Esophagus squamous epithelium (tissue), 5 donors: ENCODE measurements around the gene TBC1D17. TPM values are rescaled to one million over a fixed set of nuclear protein-coding genes. Genes with fewer than 3 reads are reported as not detected.
A peak's percentile ranks its signal among the peaks of the same experiment; 100 is the strongest.

Experiments
- DNase-seq: peaks from one replicate; lab custom pipeline; 2025; lab: John Stamatoyannopoulos, UW
- H3K27ac ChIP-seq, 4 donors: fragments of 200-600 bp; sonication (generic); one replicate each; pipeline ENCODE4 v1.5.1; 2016 to 2019; ENCODE audit warnings: mild to moderate bottlenecking in 1 of 4
- H3K27me3 ChIP-seq, 4 donors: fragments of 200-600 bp; sonication (generic); 1 replicate in 3 of 4; 2 replicates in 1 of 4; pipeline versions ENCODE4 v1.5.1 to v1.6.0; 2017 to 2021; ENCODE audit warnings: antibody characterized with exemption in 1 of 4
- H3K36me3 ChIP-seq, 3 donors: fragments of 200-600 bp; sonication (generic); one replicate each; pipeline ENCODE4 v1.5.1; 2016 to 2019
- H3K4me1 ChIP-seq, 3 donors: fragments of 200-600 bp; sonication (generic); one replicate each; pipeline ENCODE4 v1.5.1; 2017 to 2019
- H3K4me3 ChIP-seq, 4 donors: fragments of 200-600 bp; sonication (generic); 1 replicate in 3 of 4; 2 replicates in 1 of 4; pipeline ENCODE4 v1.5.1; 2016 to 2019; ENCODE audit warnings: mild to moderate bottlenecking in 2 of 4, moderate library complexity in 1 of 4
- H3K9me3 ChIP-seq, 3 donors: fragments of 200-600 bp; sonication (generic); one replicate each; pipeline ENCODE4 v1.5.1; 2016 to 2019
- CTCF ChIP-seq, 6 experiments: fragments of 450-650 bp in 4 of 6; fragments of 200-600 bp in 2 of 6; sonication (generic) in 2 of 6; IDR thresholded peaks; one replicate each; pipeline ENCODE4 v1.5.1; 2016 to 2019; ENCODE audit warnings: antibody characterized with exemption in 6 of 6, mild to moderate bottlenecking in 4 of 6, moderate library complexity in 4 of 6
- POLR2A ChIP-seq, 4 donors: fragments of 450-650 bp; IDR thresholded peaks; one replicate each; pipeline ENCODE4 v1.6.1; 2017; ENCODE audit warnings: antibody characterized with exemption in 4 of 4, mild to moderate bottlenecking in 4 of 4, moderate library complexity in 3 of 4
- WGBS, 2 donors: methylation state at CpG; one replicate each; pipeline ENCODE4 v1.1.5; 2018; 5-methylcytosine and 5-hydroxymethylcytosine counted together
- intact Hi-C: fragments of 100-400 bp; cut with DNase I; formaldehyde crosslinking; loops from one replicate; pipeline ENCODE4 v1.15.0; 2022
- total RNA-seq, 4 donors: library from RNA; depleted of rRNA; stranded (reverse); fragments of >200 nt; gene quantifications; one replicate each; pipeline ENCODE4 v1.1.0, GENCODE V29; 2016
- donor health status: DM: yes; HTN: yes; CAD: no.

The TBC1D17 gene
- total RNA-seq, 4 donors from 2014 or later: 6.7 to 25.9 (median 16.9) TPM

- H3K36me3 ChIP-seq: no peaks in the 10 kb centered on the region
- no peak overlapping the region for H3K4me3 ChIP-seq
- intact Hi-C loops: no loop called here
- TF ChIP-seq CTCF (IDR thresholded peaks at IDR 0.05) (no peak), POLR2A (IDR thresholded peaks at IDR 0.05) (no peak)
- peaks cover 0 to 21% (median 0%) of the 10 kb centered on the region in 4 donors for H3K27me3 ChIP-seq
- DNase-seq: no peak
- H3K27ac ChIP-seq: no peak overlapping the region
- peaks cover 10 to 36% (median 16%) of the 10 kb centered on the region in 3 donors for H3K4me1 ChIP-seq
- 78 to 87% methylated on average over 8 to 11 of the region's 17 CpGs for WGBS, 2 donors
- no peaks in the 10 kb centered on the region for H3K9me3 ChIP-seq
These were observed 17.5 kb downstream of the TBC1D17 start for GRCh38 chr19:49894879-49895565.

DNA sequence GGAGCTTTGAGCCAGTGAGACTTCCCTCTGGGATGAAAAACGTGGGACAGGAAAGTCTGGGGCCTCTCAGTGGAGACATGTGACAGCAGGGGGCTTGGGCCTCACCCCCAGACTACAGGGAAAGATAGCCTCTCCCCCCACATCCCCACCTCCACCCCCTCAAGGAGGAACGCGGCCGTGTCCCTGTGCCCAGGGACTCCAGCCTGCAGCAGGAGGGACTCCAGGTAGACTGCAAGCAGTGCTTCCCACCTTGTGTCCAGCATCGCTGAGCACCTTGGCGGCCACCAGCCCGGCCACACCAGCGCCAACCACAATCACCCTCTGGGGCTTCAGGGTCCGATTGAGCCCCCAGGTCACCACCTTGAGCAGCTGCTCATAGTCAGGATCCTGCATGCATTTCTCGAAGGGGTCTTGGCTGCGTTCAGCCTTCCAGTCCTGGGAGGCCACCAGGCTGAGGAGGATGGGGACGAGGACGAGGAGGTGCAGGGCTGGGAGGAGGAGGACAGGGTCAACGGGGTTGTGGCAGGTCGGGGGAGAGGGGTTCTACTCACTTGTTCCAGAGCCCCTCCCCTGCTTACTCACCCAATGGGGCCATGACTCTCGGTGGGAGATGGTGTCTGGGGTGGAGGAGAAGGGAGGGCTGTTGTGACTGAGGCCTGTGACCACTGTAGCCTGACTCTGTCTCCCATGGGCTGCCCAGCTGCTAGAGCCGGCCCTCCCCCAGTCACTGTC, 18.2 kb downstream of the TBC1D17 start:
- Histone ChIP-seq H3K4me1 (peaks cover 3 to 29% (median 9%) of the 10 kb centered on the region in 3 donors), H3K9me3 (no peaks in the 10 kb centered on the region), H3K27me3 (peaks cover 0 to 14% (median 0%) of the 10 kb centered on the region in 4 donors), H3K4me3 (no peak overlapping the region), H3K27ac (no peak overlapping the region), H3K36me3 (no peaks in the 10 kb centered on the region)
- WGBS, 2 donors: 15 to 83% methylated on average over 1 to 3 of the region's 17 CpGs
- DNase-seq: no peak
- TF ChIP-seq POLR2A (IDR thresholded peaks at IDR 0.05) (no peak), CTCF (IDR thresholded peaks at IDR 0.05) (no peak)
- intact Hi-C loops: no loop called here

DNA sequence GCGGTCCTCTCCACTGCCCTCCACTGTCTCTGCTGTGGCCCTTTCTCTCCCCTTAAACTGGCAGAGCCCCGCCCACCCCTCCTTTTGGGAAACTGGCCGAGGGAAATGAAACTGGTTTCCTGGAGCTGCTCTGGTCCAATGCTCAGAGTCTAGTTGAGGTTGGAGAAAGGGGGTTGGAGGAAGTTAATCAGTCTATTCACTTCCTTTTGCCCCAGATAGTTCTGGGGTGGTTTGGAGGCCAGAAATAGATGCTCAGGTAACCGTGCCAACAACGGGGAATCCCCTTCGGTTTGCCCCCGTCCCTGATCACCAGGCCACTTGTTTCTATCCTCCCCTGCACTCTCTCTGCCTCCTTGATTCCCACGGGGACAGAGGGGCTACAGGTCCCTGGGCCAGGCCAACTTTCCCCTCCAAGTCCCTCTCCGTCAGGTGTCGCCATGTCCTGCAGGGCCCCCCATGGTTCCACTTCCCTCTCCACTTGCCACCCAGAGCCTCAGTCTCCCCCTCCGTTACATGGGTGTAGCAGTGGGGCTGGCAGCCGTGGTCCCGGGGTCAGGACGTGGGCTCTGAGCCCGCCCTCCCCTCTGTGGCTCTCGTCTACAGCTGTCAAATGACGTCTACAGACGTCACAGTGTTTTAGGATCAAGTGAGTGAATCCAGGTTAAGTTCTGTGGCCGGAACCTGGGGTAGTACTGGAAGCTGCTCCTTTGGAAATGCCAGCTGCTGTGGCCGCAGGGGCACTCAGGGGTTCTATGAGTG, 19.5 kb downstream of the TBC1D17 start, which contains the start of gene IL4I1:
IL4I1 (minus strand) TSS at position 25 of the 759 bp plus-strand sequence. CDS start 727 bp downstream, outside the sequence.
- intact Hi-C loops: no loop called here
- no peak for TF ChIP-seq CTCF (IDR thresholded peaks at IDR 0.05)
- no peak for TF ChIP-seq POLR2A (IDR thresholded peaks at IDR 0.05)
- H3K4me3 ChIP-seq: peak within 1 kb of the TSS in 1 of 4 donors; percentile 43
- no peaks in the 10 kb centered on the region for H3K36me3 ChIP-seq
- peaks cover 0 to 7% (median 0%) of the 10 kb centered on the region in 4 donors for H3K27me3 ChIP-seq
- peak within 1 kb of the TSS in 3 of 4 donors; percentile 26 to 75 (median 59) for H3K27ac ChIP-seq
- 25 to 31% methylated on average over 8 to 13 of the region's 20 CpGs for WGBS, 2 donors
- peaks cover 3 to 24% (median 9%) of the 10 kb centered on the region in 3 donors for H3K4me1 ChIP-seq
- no peak for DNase-seq
- no peaks in the 10 kb centered on the region for H3K9me3 ChIP-seq

DNA sequence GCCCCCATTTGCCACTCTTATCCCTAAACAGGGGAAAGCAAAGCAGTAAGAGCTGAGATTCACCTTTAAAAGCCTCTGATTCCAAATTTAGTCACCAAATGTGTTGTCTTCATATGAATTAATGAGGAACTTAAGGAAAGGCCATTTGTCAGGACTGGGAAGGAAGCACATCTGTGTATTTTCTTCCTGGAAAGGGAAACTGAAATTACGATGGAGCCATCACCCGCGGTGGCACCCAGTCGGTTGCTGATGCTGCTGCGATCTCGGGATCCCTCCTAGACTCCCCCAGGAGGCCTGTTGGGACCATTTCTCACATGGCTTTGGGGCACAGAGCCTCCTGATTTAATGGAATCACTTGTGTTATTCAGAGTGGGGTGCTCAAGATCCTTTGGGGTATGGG, 26.6 kb downstream of the TBC1D17 start:
- no peak for TF ChIP-seq CTCF (IDR thresholded peaks at IDR 0.05)
- no peak for TF ChIP-seq POLR2A (IDR thresholded peaks at IDR 0.05)
- Histone ChIP-seq H3K27me3 (no peaks in the 10 kb centered on the region), H3K4me3 (no peak overlapping the region), H3K27ac (no peak overlapping the region), H3K36me3 (peaks cover 13 to 31% (median 16%) of the 10 kb centered on the region in 3 donors), H3K9me3 (no peaks in the 10 kb centered on the region), H3K4me1 (no peaks in the 10 kb centered on the region)
- intact Hi-C loops: no loop called here
- 56 to 63% methylated on average over 6 of the region's 6 CpGs for WGBS, 2 donors
- no peak for DNase-seq
